H1 (cell line): Measurements from ENCODE around the gene GBF1. TPM values are rescaled to one million over a fixed set of nuclear protein-coding genes. Genes with fewer than 3 reads are reported as not detected.

ENCODE experiments used
- CTCF ChIA-PET: fragments of 300-600 bp; sonication (Branson Sonifier 250); formaldehyde crosslinking; loops from one replicate; lab custom pipeline; 2021; ENCODE audit not compliant: partially characterized antibody; lab: Charles Lee
- POLR2A ChIA-PET: fragments of 300-600 bp; sonication (Branson Sonifier 250); formaldehyde crosslinking; loops from one replicate; lab custom pipeline; 2021; ENCODE audit warnings: inconsistent platforms; ENCODE audit not compliant: partially characterized antibody; lab: Charles Lee
- DNase-seq, 2 experiments: peaks; one replicate each; pipeline versions ENCODE4 v3.0.0 to v3.0.0-alpha.2; 2010 to 2022; ENCODE audit warnings: low spot score in 2 of 2, low read depth in 1 of 2, mixed read lengths in 1 of 2
- FAIRE-seq: peaks from 2 replicates; lab custom pipeline; 2011; peaks lifted over from hg19 to GRCh38; lab: Jason Lieb, UNC
- H2AFZ ChIP-seq: 2 replicates; pipeline ENCODE4 v1.8.1; 2012; ENCODE audit warnings: low read length, inconsistent platforms
- H2AK5ac ChIP-seq: 2 replicates; pipeline ENCODE4 v1.6.1; 2013; ENCODE audit warnings: low read depth, low read length
- H2BK120ac ChIP-seq: replicated peaks from 2 replicates; pipeline ENCODE3; 2013; ENCODE audit warnings: low read depth, low read length, inconsistent platforms
- H2BK12ac ChIP-seq: 2 replicates; pipeline ENCODE4 v1.6.1; 2013; ENCODE audit warnings: low read depth, low read length
- H2BK15ac ChIP-seq: 2 replicates; pipeline ENCODE4 v1.6.1; 2013; ENCODE audit warnings: low read length
- H2BK20ac ChIP-seq: 2 replicates; pipeline ENCODE4 v1.6.1; 2013; ENCODE audit warnings: low read length
- H2BK5ac ChIP-seq: 2 replicates; pipeline ENCODE4 v1.6.1; 2013; ENCODE audit warnings: low read depth, low read length
- H3K14ac ChIP-seq: 2 replicates; pipeline ENCODE4 v1.6.1; 2013; ENCODE audit warnings: inconsistent platforms; ENCODE audit not compliant: insufficient read length
- H3K18ac ChIP-seq: 2 replicates; pipeline ENCODE4 v1.6.1; 2013; ENCODE audit warnings: low read length; ENCODE audit errors: extremely low read depth
- H3K23ac ChIP-seq: 2 replicates; pipeline ENCODE4 v1.6.1; 2013; ENCODE audit warnings: inconsistent platforms; ENCODE audit not compliant: insufficient read length
- H3K23me2 ChIP-seq: 2 replicates; pipeline ENCODE4 v1.6.1; 2013; ENCODE audit warnings: low read depth, low read length
- H3K27ac ChIP-seq: 2 replicates; pipeline ENCODE4 v1.6.1; 2011; ENCODE audit warnings: low read depth, low read length, inconsistent platforms
- H3K27me3 ChIP-seq, 4 experiments: replicated peaks in 1 of 4; 1 replicate in 1 of 4; 2 replicates in 3 of 4; pipeline versions ENCODE4 v1.6.1 to v1.8.1; 2011 to 2013; ENCODE audit warnings: low read length in 3 of 4, mild to moderate bottlenecking in 3 of 4, inconsistent platforms in 2 of 4, mixed read lengths in 2 of 4, moderate library complexity in 1 of 4; ENCODE audit not compliant: control insufficient read depth in 3 of 4, insufficient read depth in 3 of 4; ENCODE audit errors: extremely low read depth in 1 of 4
- H3K36me3 ChIP-seq, 4 experiments: 2 replicates each; pipeline versions ENCODE4 v1.6.1 to v1.8.1; 2011 to 2013; ENCODE audit warnings: mild to moderate bottlenecking in 4 of 4, low read length in 3 of 4, moderate library complexity in 2 of 4, control low read depth in 1 of 4, inconsistent platforms in 1 of 4; ENCODE audit not compliant: insufficient read depth in 4 of 4, control insufficient read depth in 2 of 4
- H3K4ac ChIP-seq: replicated peaks from 2 replicates; pipeline ENCODE3; 2013; ENCODE audit warnings: low read length, low read depth, mixed read lengths, inconsistent platforms; ENCODE audit not compliant: insufficient read length
- H3K4me1 ChIP-seq, 4 experiments: replicated peaks in 1 of 4; 1 replicate in 1 of 4; 2 replicates in 3 of 4; pipeline versions ENCODE4 v1.6.1 to v1.8.1; 2011 to 2013; ENCODE audit warnings: low read length in 3 of 4, inconsistent platforms in 2 of 4, mixed read lengths in 1 of 4; ENCODE audit not compliant: insufficient read depth in 4 of 4, control insufficient read depth in 3 of 4
- H3K4me2 ChIP-seq, 2 experiments: 2 replicates each; pipeline versions ENCODE4 v1.6.1 to v1.8.1; 2011 to 2013; ENCODE audit warnings: low read depth in 2 of 2, low read length in 2 of 2, control low read depth in 1 of 2, inconsistent platforms in 1 of 2, mild to moderate bottlenecking in 1 of 2; ENCODE audit not compliant: insufficient read depth in 1 of 2
- H3K4me3 ChIP-seq, 4 experiments: fragments of 200-600, 300-600 bp in 1 of 4; sonication (generic), shearing (Covaris generic), sonication (Bioruptor Twin) in 1 of 4; 2 replicates each; pipeline versions ENCODE4 v1.5.1 to v1.8.1; 2011 to 2016; ENCODE audit warnings: low read length in 4 of 4, low read depth in 3 of 4, control low read depth in 2 of 4, inconsistent platforms in 2 of 4, mild to moderate bottlenecking in 2 of 4, mixed read lengths in 1 of 4, moderate library complexity in 1 of 4; ENCODE audit not compliant: insufficient read depth in 2 of 4; ENCODE audit errors: extremely low read depth in 1 of 4
- H3K56ac ChIP-seq: replicated peaks from 2 replicates; pipeline ENCODE3; 2013; ENCODE audit warnings: low read depth, mild to moderate bottlenecking, mixed read lengths, low read length, inconsistent platforms; ENCODE audit not compliant: insufficient read length
- H3K79me1 ChIP-seq: 2 replicates; pipeline ENCODE4 v1.6.1; 2013; ENCODE audit warnings: low read depth, low read length, control low read depth
- H3K79me2 ChIP-seq, 2 experiments: 2 replicates each; pipeline versions ENCODE4 v1.6.1 to v1.8.1; 2012 to 2013; ENCODE audit warnings: low read length in 2 of 2, mild to moderate bottlenecking in 2 of 2, inconsistent platforms in 1 of 2; ENCODE audit not compliant: insufficient read depth in 2 of 2, control insufficient read depth in 1 of 2
- H3K9ac ChIP-seq, 4 experiments: replicated peaks in 1 of 4; 1 replicate in 1 of 4; 2 replicates in 3 of 4; pipeline versions ENCODE4 v1.6.1 to v1.8.1; 2011 to 2013; ENCODE audit warnings: low read depth in 3 of 4, low read length in 3 of 4, control low read depth in 2 of 4, mild to moderate bottlenecking in 2 of 4, moderate library complexity in 2 of 4, inconsistent platforms in 1 of 4; ENCODE audit errors: extremely low read depth in 1 of 4
- H3K9me3 ChIP-seq, 2 experiments: 2 replicates each; pipeline versions ENCODE4 v1.6.1 to v1.8.1; 2012 to 2013; ENCODE audit warnings: mild to moderate bottlenecking in 2 of 2, moderate library complexity in 2 of 2, control low read depth in 1 of 2, inconsistent platforms in 1 of 2, low read depth in 1 of 2, low read length in 1 of 2, mixed read lengths in 1 of 2; ENCODE audit not compliant: insufficient read depth in 2 of 2
- H4K20me1 ChIP-seq, 2 experiments: replicated peaks in 1 of 2; 2 replicates each; pipeline versions ENCODE3 to v1.8.1; 2011 to 2013; ENCODE audit warnings: inconsistent platforms in 2 of 2, low read length in 2 of 2, mild to moderate bottlenecking in 1 of 2; ENCODE audit not compliant: insufficient read depth in 2 of 2, control insufficient read depth in 1 of 2
- H4K5ac ChIP-seq: 2 replicates; pipeline ENCODE4 v1.6.1; 2013; ENCODE audit warnings: low read length, low read depth, mixed read lengths, inconsistent platforms; ENCODE audit not compliant: insufficient read length
- H4K8ac ChIP-seq: 2 replicates; pipeline ENCODE4 v1.8.0; 2013; ENCODE audit warnings: mild to moderate bottlenecking, moderate library complexity, low read length, inconsistent platforms; ENCODE audit not compliant: insufficient read depth; ENCODE audit errors: extremely low read depth
- H4K91ac ChIP-seq: replicated peaks from 2 replicates; pipeline ENCODE3; 2013; ENCODE audit warnings: low read length, mixed read lengths, inconsistent platforms; ENCODE audit not compliant: insufficient read length
- CHD2 ChIP-seq: IDR thresholded peaks from 2 replicates; pipeline ENCODE4 v1.6.1; 2012; ENCODE audit warnings: low read length, improper control_type of control experiment
- SAP30 ChIP-seq: fragments of 300-600 bp; sonication (generic); IDR thresholded peaks from 2 replicates; pipeline ENCODE4 v1.7.1; 2012; ENCODE audit warnings: low read length, moderate library complexity, mild to moderate bottlenecking, inconsistent platforms; ENCODE audit not compliant: insufficient read depth, insufficient replicate concordance
- TBP ChIP-seq: IDR thresholded peaks from 2 replicates; pipeline ENCODE4 v1.6.1; 2011; ENCODE audit warnings: low read depth, low read length, improper control_type of control experiment
- WGBS, 2 experiments: shearing (Covaris generic) in 1 of 2; methylation state at CpG; one replicate each; pipeline versions ENCODE4 v1.1.6 to v1.1.7; 2013 to 2015; ENCODE audit warnings: low lambda C conversion rate in 2 of 2, mixed read lengths in 2 of 2, inconsistent platforms in 1 of 2, low coverage in 1 of 2, missing lambda C conversion rate in 1 of 2; ENCODE audit not compliant: insufficient replicate concordance in 2 of 2, insufficient coverage in 1 of 2, insufficient read length in 1 of 2; ENCODE audit errors: extremely low coverage in 1 of 2, missing lambda C conversion rate in 1 of 2; 5-methylcytosine and 5-hydroxymethylcytosine counted together
- polyA plus RNA-seq, 7 experiments: library from polyadenylated mRNA; depleted of rRNA in 3 of 7; stranded (reverse) in 5 of 7; unstranded in 2 of 7; fragments of >200 nt in 5 of 7; fragments of 200-250 nt in 2 of 7; gene quantifications; 1 replicate in 5 of 7; 2 replicates in 1 of 7; 4 replicates in 1 of 7; pipeline versions ENCODE4 v1.2.1 to v1.2.3, GENCODE V29; 2011 to 2013; ENCODE audit warnings: missing spikeins in 2 of 7, mixed read lengths in 2 of 7
- total RNA-seq: library from RNA; stranded (reverse); fragmentation: NEBNext Ultra II Directional; extraction: Animal tissue kit (Norgen Biotek cat#: 25700); gene quantifications from 2 replicates; pipeline ENCODE4 v1.2.1, GENCODE V29; 2021

The GBF1 gene
- total and polyA plus RNA-seq, 2 of the 8 experiments (the other 6 are each of a cell fraction or from before 2014, with no cell fraction given) = 11.0 to 25.5 TPM

DNA sequence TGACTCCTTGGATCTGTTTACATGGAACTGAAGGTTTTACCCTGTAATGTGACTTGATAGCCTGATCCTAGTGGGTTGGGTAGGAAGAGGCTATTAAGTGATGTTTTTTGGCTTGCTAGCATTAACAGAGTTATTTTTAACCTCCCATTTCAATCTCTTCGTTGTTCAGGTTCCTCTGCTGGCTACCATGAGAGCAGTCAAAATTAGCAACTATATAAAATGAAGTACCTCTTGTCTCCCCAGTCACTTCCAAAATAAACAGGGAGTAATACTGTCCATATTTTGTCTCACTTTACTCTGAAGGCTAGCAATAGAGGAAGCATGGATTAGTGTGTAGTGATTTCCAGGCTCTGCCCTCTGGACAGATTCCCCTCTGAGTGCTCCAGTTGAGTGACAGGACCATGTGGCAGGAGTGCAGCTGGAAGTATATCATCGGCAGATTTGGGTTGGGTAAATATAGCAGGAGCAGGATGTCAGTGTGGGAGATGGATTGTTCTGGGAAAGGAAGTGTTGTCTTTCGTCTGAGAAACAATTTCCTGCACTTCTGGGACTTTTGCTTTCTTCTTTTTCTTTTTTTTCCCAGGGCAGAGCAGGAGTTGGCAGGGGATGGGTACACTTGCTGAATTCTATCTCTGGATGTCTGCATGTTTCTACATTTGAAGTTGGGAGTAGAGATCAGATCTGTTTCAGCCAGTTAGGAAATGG lies 35.2 kb downstream of the GBF1 start:
- no peak overlapping the region for H4K8ac ChIP-seq
- no peak overlapping the region for H2BK5ac ChIP-seq
- ChIA-PET CTCF (interaction anchor here (0.7 to 1.2 kb wide), 3 partner anchors 10 to 71 kb away, joined by 3 to 5 read pairs (median 4); no protein-coding TSS in a partner anchor), POLR2A (no interaction called here)
- FAIRE-seq = no peak
- H3K56ac ChIP-seq = no peak overlapping the region
- H3K9me3 ChIP-seq = no peaks in the 10 kb centered on the region
- no peak overlapping the region for H2AK5ac ChIP-seq
- no peak overlapping the region for H3K18ac ChIP-seq
- no peak overlapping the region for H3K4me2 ChIP-seq
- H3K36me3 ChIP-seq = no peaks in the 10 kb centered on the region
- DNase-seq = no peak
- H2BK120ac ChIP-seq = no peak overlapping the region
- no peaks in the 10 kb centered on the region for H3K27me3 ChIP-seq
- H4K91ac ChIP-seq = no peak overlapping the region
- no peak overlapping the region for H3K9ac ChIP-seq
- H3K23me2 ChIP-seq = no peaks in the 10 kb centered on the region
- no peaks in the 10 kb centered on the region for H3K79me1 ChIP-seq
- 69% methylated on average over 3 of the region's 3 CpGs; no CpG with 5 or more reads in 1 of the 2 experiments for WGBS, 2 experiments
- H3K14ac ChIP-seq = no peak overlapping the region
- H2AFZ ChIP-seq = no peak overlapping the region
- H3K79me2 ChIP-seq = no peaks in the 10 kb centered on the region
- no peaks in the 10 kb centered on the region for H3K4me1 ChIP-seq
- H3K4me3 ChIP-seq = no peak overlapping the region
- peaks cover 0 to 1% of the 10 kb centered on the region in 2 experiments for H4K20me1 ChIP-seq
- no peak overlapping the region for H3K27ac ChIP-seq
- H2BK12ac ChIP-seq = no peak overlapping the region
- no peak overlapping the region for H3K23ac ChIP-seq
- H4K5ac ChIP-seq = no peak overlapping the region
- H3K4ac ChIP-seq = no peak overlapping the region
- H2BK20ac ChIP-seq = no peak overlapping the region
- H2BK15ac ChIP-seq = no peak overlapping the region
- no peak for TF ChIP-seq CHD2
- TF ChIP-seq SAP30 = no peak
- TF ChIP-seq TBP = no peak
